Endometrium (tissue), 2 donors: ENCODE measurements around the gene SYTL2.

Experiments
- FAIRE-seq: peaks from 2 replicates; lab custom pipeline; 2012; peaks lifted over from hg19 to GRCh38; lab: Jason Lieb, UNC
- donor health status: control.
- donor health status: control.

The SYTL2 gene

GRCh38 chr11:85762226-85762625 is 48.7 kb downstream of the SYTL2 start:
- FAIRE-seq, result no peak

GRCh38 chr11:85759915-85760314 is 51.0 kb downstream of the SYTL2 start:
- no peak for FAIRE-seq

- no peak for FAIRE-seq
Measured at GRCh38 chr11:85758480-85759039, 52.4 kb downstream of the SYTL2 start.

- no peak for FAIRE-seq
Measured at GRCh38 chr11:85758026-85758425, 52.9 kb downstream of the SYTL2 start.

DNA sequence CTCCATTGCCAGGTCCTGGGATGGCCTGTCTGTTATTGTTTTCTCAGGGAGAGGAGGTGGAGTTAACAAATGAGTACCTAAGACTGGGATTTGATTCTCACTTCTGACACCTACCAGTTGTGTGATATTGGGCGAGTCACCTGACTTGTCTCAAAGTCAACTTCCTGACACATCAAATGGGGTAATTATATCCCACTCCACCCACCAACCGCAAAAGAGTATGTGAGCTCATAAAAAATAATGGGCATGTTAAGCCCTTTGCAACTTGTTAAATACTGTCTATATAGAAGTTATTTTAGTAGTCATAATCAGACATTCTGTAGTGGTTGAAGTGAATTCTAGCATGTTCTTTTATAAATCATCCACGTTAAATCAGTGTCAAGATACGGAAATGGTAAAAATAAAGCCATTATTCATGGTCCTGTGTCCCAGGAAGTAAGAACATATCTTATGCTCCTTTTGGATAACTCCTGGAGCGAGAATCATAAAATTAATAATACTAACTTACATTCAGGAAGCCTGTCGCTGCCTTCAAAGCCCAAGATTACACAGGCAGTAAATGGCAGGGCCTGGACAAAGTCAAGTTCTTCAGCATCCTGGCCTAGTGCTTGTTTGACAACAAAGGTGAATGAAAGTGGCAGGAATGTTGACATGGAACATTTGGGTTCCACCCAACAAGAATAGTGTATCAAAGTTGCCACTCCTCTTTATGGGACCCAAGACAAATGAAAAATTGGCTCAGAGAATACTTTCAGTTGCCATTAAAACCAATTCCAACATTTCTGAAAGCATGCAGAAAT is 54.3 kb downstream of the SYTL2 start:
- no peak for FAIRE-seq

DNA sequence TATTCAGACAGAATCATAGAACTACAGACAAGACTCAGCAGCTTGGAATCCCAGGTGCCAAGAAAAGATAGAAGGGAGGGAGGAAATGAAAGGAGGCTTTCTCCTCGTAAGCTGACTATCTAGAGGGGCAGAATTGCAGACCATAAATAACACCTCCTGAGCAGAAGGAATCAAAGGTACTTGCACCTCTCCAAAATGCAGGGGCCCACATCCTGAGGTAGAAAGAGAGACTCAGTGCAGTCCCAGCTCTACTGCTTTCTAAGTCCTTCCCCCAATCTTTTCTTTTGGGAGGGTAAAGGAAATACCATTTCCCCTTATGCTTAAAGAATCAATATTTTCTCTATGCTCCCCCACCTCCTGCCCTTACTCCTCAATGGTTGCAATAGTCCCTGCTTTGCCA is 55.2 kb downstream of the SYTL2 start:
- no peak for FAIRE-seq

DNA sequence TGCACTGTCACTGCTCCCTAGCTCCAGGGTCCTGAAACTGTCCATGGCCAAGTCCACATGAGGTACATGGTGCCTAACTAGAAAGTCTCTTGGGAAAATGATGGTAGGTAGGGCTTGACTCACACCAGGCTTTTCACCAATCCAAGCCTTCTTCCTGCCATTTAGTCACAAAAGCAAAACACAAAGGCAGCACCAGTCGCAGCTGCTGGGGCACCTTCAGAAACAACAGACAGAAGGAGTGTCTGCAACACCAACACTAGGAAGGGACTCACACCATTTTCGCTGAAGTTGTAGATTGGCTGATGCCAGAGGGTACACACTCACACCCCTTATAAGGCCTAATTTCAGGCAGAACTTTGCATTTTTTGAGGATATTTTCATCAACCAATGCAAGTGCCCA is 55.7 kb downstream of the SYTL2 start:
- FAIRE-seq, result no peak

DNA sequence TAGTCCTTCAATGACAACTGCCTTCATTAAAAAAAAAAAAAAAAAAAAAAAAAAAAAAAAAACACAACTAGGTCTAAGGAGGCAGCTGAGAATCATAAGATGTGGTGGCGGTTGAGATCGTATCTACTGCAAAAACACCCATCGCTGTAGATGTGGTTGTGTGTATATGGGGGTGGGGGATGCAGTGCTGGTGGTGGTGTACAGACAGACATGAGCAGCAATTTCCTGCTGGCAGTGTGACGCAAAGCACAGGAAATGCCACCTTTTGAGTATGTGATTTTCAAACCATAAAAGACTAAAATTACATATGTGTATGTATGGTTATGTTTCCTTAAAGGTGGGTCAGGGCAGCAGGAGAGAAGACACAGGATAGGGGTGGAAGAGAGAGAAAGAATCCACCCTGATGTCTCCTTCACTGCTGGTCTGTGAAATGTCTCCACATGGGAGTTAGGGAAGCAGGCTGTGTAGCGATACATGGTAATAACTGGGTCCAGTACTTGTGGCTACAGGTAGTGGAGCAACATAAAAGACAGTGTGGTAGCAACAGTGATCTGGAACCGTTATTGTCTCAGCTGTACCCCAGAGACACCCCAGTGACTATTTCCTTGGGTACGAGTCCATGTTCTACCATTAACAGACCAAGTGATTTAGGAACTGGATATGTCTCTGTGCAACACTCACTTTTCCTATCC is 57.9 kb downstream of the SYTL2 start:
- FAIRE-seq, result no peak

GRCh38 chr11:85752201-85752889 is 58.6 kb downstream of the SYTL2 start:
- no peak for FAIRE-seq

DNA sequence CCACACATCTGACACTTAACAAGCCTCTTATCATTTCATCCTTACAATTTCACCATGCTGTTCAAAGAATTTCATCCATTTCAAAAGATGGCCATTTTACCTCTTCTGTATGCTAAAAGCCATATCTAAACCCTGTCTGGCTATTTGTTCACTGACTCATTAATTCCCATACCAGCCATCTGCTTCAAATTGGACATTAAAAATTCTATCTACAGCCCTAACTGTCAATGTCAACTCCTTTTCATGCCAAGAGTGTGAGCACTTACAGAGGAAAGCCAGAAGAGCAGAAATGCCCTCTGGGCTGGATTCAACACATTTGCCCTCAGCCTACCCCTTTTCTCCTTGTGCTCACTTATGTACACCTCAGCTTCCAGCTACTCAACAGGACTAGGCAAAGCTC is 59.2 kb downstream of the SYTL2 start:
- no peak for FAIRE-seq

GRCh38 chr11:85750646-85751045 is 60.3 kb downstream of the SYTL2 start:
- FAIRE-seq, result no peak

DNA sequence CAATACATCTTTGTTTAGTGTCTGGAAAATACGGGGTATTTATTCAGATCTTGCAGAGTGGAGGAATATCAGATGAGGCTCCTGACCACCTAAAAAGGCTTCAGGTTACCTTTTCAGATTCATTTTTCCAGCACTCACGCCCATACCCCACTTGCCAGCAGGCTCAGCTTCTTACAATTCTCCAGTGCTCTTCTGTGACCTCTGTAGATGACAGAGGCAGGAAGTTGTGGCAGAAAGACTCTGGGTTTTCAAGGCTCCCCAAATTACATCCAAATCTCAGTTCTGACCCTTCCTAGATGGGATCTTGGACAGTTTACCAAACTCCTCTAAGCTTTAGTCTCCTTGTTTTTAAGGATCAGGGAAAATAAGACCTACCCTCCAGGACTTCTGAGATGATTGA is 61.1 kb downstream of the SYTL2 start:
- FAIRE-seq, result no peak

GRCh38 chr11:85749287-85749834 is 61.6 kb downstream of the SYTL2 start:
- FAIRE-seq, result no peak

DNA sequence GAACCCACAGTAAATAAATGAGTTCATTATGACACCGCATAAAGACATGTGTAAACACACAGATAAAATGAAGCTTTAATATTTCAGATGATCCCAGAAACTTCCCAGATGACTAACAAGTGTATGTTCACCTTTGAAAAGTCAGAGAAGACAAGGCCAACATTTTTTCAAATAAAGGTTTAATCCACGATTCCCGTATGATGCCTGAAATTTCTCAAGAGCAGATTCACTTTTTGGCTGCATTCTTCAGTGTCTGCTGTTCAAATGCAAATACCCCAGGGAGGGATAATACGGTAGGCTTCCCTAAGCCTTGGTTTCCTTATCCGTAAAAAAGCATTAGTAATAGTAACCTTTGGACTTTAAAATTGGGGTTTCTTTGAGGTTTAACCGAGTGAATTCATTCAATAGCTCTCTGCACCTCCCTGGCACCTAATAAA is 62.5 kb downstream of the SYTL2 start:
- FAIRE-seq, result no peak

GRCh38 chr11:85746670-85747069 is 64.3 kb downstream of the SYTL2 start:
- FAIRE-seq, result no peak

- no peak for FAIRE-seq
Measured at GRCh38 chr11:85745626-85746025, 65.3 kb downstream of the SYTL2 start.

DNA sequence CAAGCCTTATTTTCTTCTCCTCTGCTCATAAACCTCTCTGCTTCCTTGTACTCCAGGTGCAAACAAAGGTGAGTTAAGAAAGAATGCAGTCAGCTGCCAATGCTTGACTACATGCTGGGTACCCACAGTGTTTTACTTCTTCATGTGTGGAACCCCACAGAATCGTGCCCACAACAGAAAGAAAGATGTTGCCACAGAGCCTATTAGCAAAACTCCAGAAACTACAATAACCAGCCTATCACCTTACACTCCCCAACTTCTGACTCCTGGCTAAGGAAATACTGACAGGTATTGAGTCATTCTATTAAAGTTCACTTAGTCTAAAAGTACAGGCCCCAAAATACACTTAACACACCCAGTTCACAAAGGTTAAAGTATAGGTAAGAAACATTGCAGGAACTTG is 68.1 kb downstream of the SYTL2 start:
- no peak for FAIRE-seq

DNA sequence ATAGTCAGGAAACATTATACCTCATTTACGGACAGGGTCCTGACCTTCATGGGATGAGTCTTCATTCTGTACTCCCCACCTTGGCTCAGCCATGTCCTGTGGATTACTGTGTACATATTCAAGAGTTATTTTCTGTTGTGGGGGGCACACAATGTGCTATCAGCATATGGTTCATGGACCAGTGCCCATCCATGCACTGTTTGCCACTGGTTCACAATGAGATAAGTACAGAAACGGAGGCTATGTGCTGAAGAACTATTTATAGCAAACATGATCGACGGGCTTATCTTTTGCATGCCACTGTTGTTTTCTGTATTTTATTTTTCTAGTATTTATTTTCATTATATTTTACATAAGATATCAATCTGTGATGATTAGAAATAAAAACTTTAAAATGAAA is 68.6 kb downstream of the SYTL2 start:
- no peak for FAIRE-seq

GRCh38 chr11:85740481-85741400 is 70.2 kb downstream of the SYTL2 start:
- no peak for FAIRE-seq

- no peak for FAIRE-seq
Measured at GRCh38 chr11:85737738-85738137, 73.2 kb downstream of the SYTL2 start.

DNA sequence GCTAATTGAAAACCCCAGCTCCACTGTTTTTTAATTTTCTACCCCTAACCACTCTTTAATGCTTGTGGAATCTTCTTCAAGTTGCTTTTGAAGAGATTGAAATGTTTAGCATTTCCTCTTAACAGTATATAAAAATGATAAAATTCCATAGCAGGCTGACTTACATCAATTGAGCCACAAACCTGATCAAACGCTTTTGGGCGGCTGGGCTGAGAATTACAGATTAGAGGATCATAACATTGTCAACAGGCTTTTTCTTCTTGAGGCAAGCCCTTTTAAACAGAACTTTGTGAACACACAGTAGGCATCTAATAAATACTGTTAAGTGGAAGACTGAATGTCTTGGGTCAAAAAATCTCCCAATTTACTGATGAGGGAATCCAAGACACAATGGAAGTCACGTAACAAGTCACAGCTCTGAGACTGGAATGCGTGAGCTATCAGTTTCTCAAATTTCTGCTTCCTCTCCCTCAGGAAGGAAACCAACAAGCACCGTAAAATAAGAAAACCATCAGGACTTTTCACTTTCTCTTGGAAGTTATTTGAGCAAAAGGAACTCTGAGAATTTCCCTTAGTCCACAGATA is 75.0 kb downstream of the SYTL2 start:
- peak; percentile 71 for FAIRE-seq
